Activated CD8-positive, alpha-beta T cell treated with anti-CD3 and anti-CD28 coated beads for 36 hours (primary cell): ENCODE data around the gene ZNF286A. TPM values are rescaled to one million over a fixed set of nuclear protein-coding genes. Genes with fewer than 3 reads are reported as not detected.
"Not testable (repeated sequence)": the region's sequence is repeated elsewhere in the genome, so short reads cannot be mapped to it uniquely, and the experiment has no call there.

Experiments used
- ATAC-seq: fragments of 200-7000 bp; cut with Tn5 transposase; one replicate; pipeline ENCODE4 v1.10.0; 2021; ENCODE audit warnings: mild to moderate bottlenecking, moderate library complexity
- CTCF ChIA-PET: fragments of 350-600 bp; sonication (Branson Sonifier 250); formaldehyde crosslinking; loops from one replicate; lab custom pipeline; 2021; ENCODE audit warnings: antibody characterized with exemption; lab: Charles Lee
- POLR2A ChIA-PET: fragments of 350-600 bp; sonication (Branson Sonifier 250); formaldehyde crosslinking; loops from one replicate; lab custom pipeline; 2021; ENCODE audit warnings: antibody characterized with exemption; lab: Charles Lee
- DNase-seq: peaks from one replicate; pipeline ENCODE4 v3.0.0-alpha.2; 2020
- H3K27ac Mint-ChIP-seq: one replicate; pipeline ENCODE4 v1.8.0; 2021; ENCODE audit warnings: mild to moderate bottlenecking, mixed read lengths
- H3K27me3 Mint-ChIP-seq: one replicate; pipeline ENCODE4 v1.8.0; 2021; ENCODE audit warnings: mixed read lengths
- H3K36me3 Mint-ChIP-seq: one replicate; pipeline ENCODE4 v1.8.0; 2021; ENCODE audit warnings: low read depth, mixed read lengths
- H3K4me1 Mint-ChIP-seq: one replicate; pipeline ENCODE4 v1.8.0; 2021; ENCODE audit warnings: low read depth, mixed read lengths
- H3K4me3 Mint-ChIP-seq: one replicate; pipeline ENCODE4 v1.8.0; 2021; ENCODE audit warnings: mild to moderate bottlenecking, moderate library complexity, mixed read lengths
- H3K9me3 Mint-ChIP-seq: one replicate; pipeline ENCODE4 v1.8.0; 2021; ENCODE audit warnings: mixed read lengths
- CTCF ChIP-seq: fragments of 200-600 bp; IDR thresholded peaks from one replicate; pipeline ENCODE4 v1.8.0; 2022; ENCODE audit warnings: antibody characterized with exemption, mild to moderate bottlenecking
- intact Hi-C: fragments of 100-400 bp; cut with micrococcal nuclease; formaldehyde crosslinking; loops from one replicate; pipeline ENCODE4 v1.10.0; 2022
- total RNA-seq, 2 experiments: library from RNA; stranded (reverse); gene quantifications; one replicate each; pipeline ENCODE4 v1.2.3, GENCODE V29; 2021

ZNF286A gene
- total RNA-seq, 2 experiments from 2014 or later = 39.8 to 44.7 TPM

DNA sequence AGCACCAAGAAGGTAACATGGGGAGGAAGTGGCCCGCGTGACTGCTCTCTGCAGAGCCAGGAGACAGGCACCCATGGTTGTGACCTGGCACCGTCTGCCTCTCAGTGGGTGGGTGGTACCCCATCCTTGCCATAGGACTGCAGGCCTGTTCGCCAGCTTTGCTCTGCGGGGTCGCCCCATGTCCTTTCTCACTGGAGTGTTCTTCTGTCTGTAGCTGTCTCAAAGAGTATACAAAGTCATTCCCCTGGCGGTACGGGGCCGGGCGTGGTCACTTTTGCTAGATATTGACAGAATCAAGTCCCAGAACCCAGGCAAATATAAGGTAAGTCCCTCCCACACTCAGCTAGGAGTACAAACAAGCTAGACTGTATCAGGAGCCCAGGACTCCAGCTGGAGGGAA lies 38.5 kb downstream of the ZNF286A start:
- Mint-ChIP-seq H3K4me3 (no peak overlapping the region), H3K36me3 (no peaks in the 10 kb centered on the region), H3K4me1 (no peaks in the 10 kb centered on the region), H3K9me3 (no peaks in the 10 kb centered on the region), H3K27me3 (peaks cover 4% of the 10 kb centered on the region), H3K27ac (no peak overlapping the region)
- intact Hi-C loops = no loop called here
- TF ChIP-seq CTCF = no peak
- CTCF ChIA-PET = no interaction called here
- DNase-seq (no peak), ATAC-seq (no peak)
- POLR2A ChIA-PET = no interaction called here

GRCh38 chr17:15739259-15739658 lies 39.7 kb downstream of the ZNF286A start:
- intact Hi-C loops = not testable (repeated sequence)

DNA sequence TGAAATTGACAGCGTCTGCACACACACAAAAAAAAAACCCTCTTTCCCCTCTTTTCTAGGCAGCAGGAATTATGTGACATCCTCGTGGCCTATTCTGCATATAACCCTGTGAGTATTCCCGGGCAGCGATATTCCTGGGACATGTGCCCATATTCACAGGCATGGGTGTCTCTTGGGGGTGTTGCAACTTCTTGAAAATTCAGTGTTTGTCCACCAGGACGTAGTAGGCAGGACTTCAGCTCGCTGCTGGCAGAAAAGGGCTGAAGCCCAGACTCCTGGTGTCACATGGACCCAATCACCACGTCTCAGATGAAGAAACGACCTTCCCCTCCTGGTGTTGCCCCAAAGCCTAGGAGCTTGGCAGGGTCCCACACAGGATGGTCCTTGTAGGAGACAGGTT lies 40.5 kb downstream of the ZNF286A start:
- H3K27me3 Mint-ChIP-seq, intact Hi-C loops, H3K4me3 Mint-ChIP-seq, CTCF ChIA-PET, POLR2A ChIA-PET, H3K4me1 Mint-ChIP-seq, DNase-seq, H3K36me3 Mint-ChIP-seq, H3K27ac Mint-ChIP-seq, ATAC-seq, H3K9me3 Mint-ChIP-seq: not testable (repeated sequence)

More at GRCh38 chr17:15739259-15739658, 39.7 kb downstream of the ZNF286A start:
- H3K4me3 Mint-ChIP-seq, H3K27me3 Mint-ChIP-seq, H3K4me1 Mint-ChIP-seq, POLR2A ChIA-PET, H3K27ac Mint-ChIP-seq, DNase-seq, ATAC-seq, H3K36me3 Mint-ChIP-seq, H3K9me3 Mint-ChIP-seq, CTCF ChIA-PET: not testable (repeated sequence)

GRCh38 chr17:15740570-15741120 lies 41.1 kb downstream of the ZNF286A start:
- no peak for ATAC-seq
- POLR2A ChIA-PET = no interaction called here
- H3K9me3 Mint-ChIP-seq = no peaks in the 10 kb centered on the region

DNA sequence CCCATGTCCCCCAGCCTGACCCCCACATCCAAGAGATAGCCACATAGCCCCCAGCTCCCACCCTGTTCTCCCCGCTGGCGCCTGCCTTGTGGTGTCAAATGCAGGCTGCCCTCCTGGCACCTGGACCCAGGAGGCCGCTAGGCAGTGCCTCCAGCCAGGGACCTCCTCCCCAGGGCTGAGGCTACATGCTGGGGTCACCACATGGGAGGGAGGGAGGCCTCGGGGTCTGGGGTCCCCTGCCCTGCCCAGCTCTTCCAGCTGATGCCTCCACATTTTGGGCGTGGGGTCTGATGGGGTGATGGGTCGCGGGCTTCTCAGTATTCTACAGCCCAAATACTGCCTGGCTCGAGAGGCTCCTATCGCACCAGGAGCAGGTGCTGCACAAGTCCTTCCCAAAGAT lies 42.1 kb downstream of the ZNF286A start:
- no peak overlapping the region for H3K27ac Mint-ChIP-seq
- H3K4me3 Mint-ChIP-seq = no peak overlapping the region
- H3K4me1 Mint-ChIP-seq = no peaks in the 10 kb centered on the region
- H3K27me3 Mint-ChIP-seq = peaks cover 4% of the 10 kb centered on the region
- intact Hi-C loops = no loop called here
- POLR2A ChIA-PET = no interaction called here
- no peaks in the 10 kb centered on the region for H3K36me3 Mint-ChIP-seq
- CTCF ChIA-PET = no interaction called here
- H3K9me3 Mint-ChIP-seq = no peaks in the 10 kb centered on the region
- TF ChIP-seq CTCF = no peak
- ATAC-seq (no peak), DNase-seq (no peak)

More at GRCh38 chr17:15740570-15741120, 41.1 kb downstream of the ZNF286A start:
- Mint-ChIP-seq H3K36me3 (no peaks in the 10 kb centered on the region), H3K4me3 (no peak overlapping the region), H3K4me1 (no peaks in the 10 kb centered on the region), H3K27me3 (peaks cover 4% of the 10 kb centered on the region), H3K27ac (no peak overlapping the region)
- DNase-seq = no peak
- no peak for TF ChIP-seq CTCF
- CTCF ChIA-PET = no interaction called here
- intact Hi-C loops = no loop called here

DNA sequence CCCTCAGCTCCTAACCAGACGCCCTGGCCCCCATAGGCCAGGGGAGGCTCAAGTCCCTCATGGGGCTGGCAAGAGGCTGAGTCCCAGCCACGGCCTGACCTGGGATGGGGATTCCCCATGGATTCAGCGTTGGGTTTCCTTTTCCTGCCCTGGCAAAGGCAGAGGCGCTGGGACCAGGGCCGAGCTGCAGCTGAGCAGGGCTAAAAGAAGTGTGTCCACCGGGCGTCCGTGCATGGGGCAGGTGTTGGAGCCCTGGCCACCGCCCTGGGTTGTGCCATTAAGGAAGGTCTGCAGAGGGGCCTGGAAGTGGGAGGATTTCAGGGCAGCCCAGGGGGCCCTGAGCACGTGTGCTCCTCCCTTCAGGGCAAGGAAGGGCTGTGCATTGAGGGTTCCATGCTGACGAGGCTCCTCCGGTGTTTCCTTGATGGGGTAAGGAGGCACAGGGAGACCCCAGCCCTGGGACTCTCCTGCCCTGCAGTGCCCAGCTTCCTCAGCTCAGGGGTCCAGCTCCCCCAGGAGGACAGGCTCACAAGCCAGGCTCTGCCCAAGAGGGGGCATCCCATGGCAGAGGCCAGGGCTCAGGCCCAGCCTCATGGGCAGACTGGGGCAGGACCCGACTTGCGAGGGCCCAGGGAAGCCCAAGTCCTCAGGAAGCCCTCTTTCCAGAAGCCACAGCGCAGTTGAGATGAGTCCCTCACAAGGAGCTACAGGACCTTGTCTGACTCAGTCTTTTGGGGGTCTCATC lies 42.7 kb downstream of the ZNF286A start:
- ATAC-seq = no peak
- POLR2A ChIA-PET = no interaction called here

More for the DNA sequence above, 42.7 kb downstream of the ZNF286A start:
- no peaks in the 10 kb centered on the region for H3K36me3 Mint-ChIP-seq
- DNase-seq = no peak
- no peak overlapping the region for H3K27ac Mint-ChIP-seq
- no peak for TF ChIP-seq CTCF
- H3K4me1 Mint-ChIP-seq = no peaks in the 10 kb centered on the region
- CTCF ChIA-PET = no interaction called here
- no peak overlapping the region for H3K4me3 Mint-ChIP-seq
- peaks cover 5% of the 10 kb centered on the region for H3K27me3 Mint-ChIP-seq
- H3K9me3 Mint-ChIP-seq = no peaks in the 10 kb centered on the region
- intact Hi-C loops = no loop called here
